GM18502 (cell line): ENCODE data around the gene WDR1.

Experiments
- ATAC-seq: cut with Tn5 transposase; IDR thresholded peaks from one replicate; pipeline ENCODE4 v1.9.1; 2021; ENCODE audit warnings: mild to moderate bottlenecking; ENCODE audit not compliant: unreplicated experiment, poor library complexity

Gene WDR1

GRCh38 chr4:10026485-10026884, 90.1 kb downstream of the WDR1 start:
- ATAC-seq = no peak

GRCh38 chr4:10025230-10025806, 91.3 kb downstream of the WDR1 start:
- ATAC-seq = no peak
